WTC11 (cell line): ENCODE measurements around the gene GALNTL6. TPM values are rescaled to one million over a fixed set of nuclear protein-coding genes. Genes with fewer than 3 reads are reported as not detected.

ENCODE experiments used
- ATAC-seq: fragments of 200-7000 bp; cut with Tn5 transposase; 2 replicates; pipeline ENCODE4 v1.10.0; 2021; ENCODE audit warnings: mild to moderate bottlenecking, moderate library complexity
- CTCF ChIA-PET: fragments of 300-600 bp; sonication (Branson Sonifier 250); formaldehyde crosslinking; loops from one replicate; lab custom pipeline; 2021; ENCODE audit warnings: antibody characterized with exemption; lab: Charles Lee
- POLR2A ChIA-PET: fragments of 350-600 bp; sonication (Branson Sonifier 250); formaldehyde crosslinking; loops from one replicate; lab custom pipeline; 2021; ENCODE audit warnings: antibody characterized with exemption; lab: Charles Lee
- DNase-seq: peaks from one replicate; pipeline ENCODE4 v3.0.0; 2021; ENCODE audit warnings: low spot score
- H3K27ac Mint-ChIP-seq: 2 replicates; pipeline ENCODE4 v1.8.0; 2021; ENCODE audit warnings: mixed read lengths
- H3K27me3 Mint-ChIP-seq: 2 replicates; pipeline ENCODE4 v1.8.0; 2021; ENCODE audit warnings: low read depth, mild to moderate bottlenecking, moderate library complexity, mixed read lengths
- H3K36me3 Mint-ChIP-seq: 2 replicates; pipeline ENCODE4 v1.8.0; 2021; ENCODE audit warnings: mixed read lengths
- H3K4me1 Mint-ChIP-seq: 2 replicates; pipeline ENCODE4 v1.8.0; 2022; ENCODE audit warnings: mixed read lengths
- H3K4me3 Mint-ChIP-seq: 2 replicates; pipeline ENCODE4 v1.8.0; 2021; ENCODE audit warnings: mild to moderate bottlenecking, moderate library complexity, mixed read lengths
- H3K9me3 Mint-ChIP-seq: 2 replicates; pipeline ENCODE4 v1.8.0; 2021; ENCODE audit warnings: mixed read lengths
- ATF1 ChIP-seq: sonication (generic); formaldehyde crosslinking; IDR thresholded peaks from 2 replicates; pipeline ENCODE4 v1.8.1; 2023; ENCODE audit warnings: mild to moderate bottlenecking, moderate library complexity, missing genetic modification reagents
- CREM ChIP-seq: sonication (generic); formaldehyde crosslinking; IDR thresholded peaks from 2 replicates; pipeline ENCODE4 v1.8.1; 2022; ENCODE audit warnings: mild to moderate bottlenecking, missing genetic modification reagents, moderate library complexity
- ELF4 ChIP-seq: sonication (generic); formaldehyde crosslinking; IDR thresholded peaks from 2 replicates; pipeline ENCODE4 v1.8.1; 2022; ENCODE audit warnings: low read depth, mild to moderate bottlenecking, moderate library complexity, missing genetic modification reagents
- EMX1 ChIP-seq: fragments of 250-450 bp; sonication (Bioruptor Pico); IDR thresholded peaks from 2 replicates; pipeline ENCODE4 v1.8.0; 2021; ENCODE audit warnings: mild to moderate bottlenecking
- ETV6 ChIP-seq: sonication (generic); formaldehyde crosslinking; IDR thresholded peaks from 2 replicates; pipeline ENCODE4 v1.8.1; 2022; ENCODE audit warnings: mild to moderate bottlenecking, missing genetic modification reagents
- GTF2I ChIP-seq: fragments of 250-450 bp; sonication (Bioruptor Pico); conservative IDR thresholded peaks from 2 replicates; pipeline ENCODE4 v1.4.0; 2021; ENCODE audit warnings: mild to moderate bottlenecking
- NFE2L1 ChIP-seq: sonication (generic); formaldehyde crosslinking; IDR thresholded peaks from 2 replicates; pipeline ENCODE4 v1.8.1; 2023; ENCODE audit warnings: missing genetic modification reagents
- NR3C1 ChIP-seq: sonication (generic); formaldehyde crosslinking; conservative IDR thresholded peaks from 2 replicates; pipeline ENCODE4 v1.8.1; 2023; ENCODE audit warnings: low read depth, mild to moderate bottlenecking, missing genetic modification reagents
- RELA ChIP-seq: sonication (generic); formaldehyde crosslinking; IDR thresholded peaks from 2 replicates; pipeline ENCODE4 v1.8.1; 2022; ENCODE audit warnings: missing genetic modification reagents, mild to moderate bottlenecking, borderline replicate concordance
- SP1 ChIP-seq: sonication (generic); formaldehyde crosslinking; conservative IDR thresholded peaks from 2 replicates; pipeline ENCODE4 v1.8.1; 2022; ENCODE audit warnings: missing genetic modification reagents
- TP53 ChIP-seq: sonication (generic); formaldehyde crosslinking; IDR thresholded peaks from 2 replicates; pipeline ENCODE4 v1.8.1; 2023; ENCODE audit warnings: mild to moderate bottlenecking, missing genetic modification reagents
- ZBTB21 ChIP-seq: sonication (generic); formaldehyde crosslinking; IDR thresholded peaks from 2 replicates; pipeline ENCODE4 v1.8.1; 2023; ENCODE audit warnings: mild to moderate bottlenecking, missing genetic modification reagents, borderline replicate concordance
- ZNF232 ChIP-seq: sonication (generic); formaldehyde crosslinking; IDR thresholded peaks from 2 replicates; pipeline ENCODE4 v1.8.0; 2022; ENCODE audit warnings: mild to moderate bottlenecking, missing genetic modification reagents
- ZNF396 ChIP-seq: fragments of 250-450 bp; sonication (Bioruptor Pico); IDR thresholded peaks from 2 replicates; pipeline ENCODE4 v1.8.0; 2021; ENCODE audit warnings: mild to moderate bottlenecking, moderate library complexity, borderline replicate concordance
- total RNA-seq: library from RNA; stranded (reverse); gene quantifications from 3 replicates; pipeline ENCODE4 v1.2.3, GENCODE V29; 2021
- TF ChIP-seq, protein P1 (sequence below): sonication (generic); formaldehyde crosslinking; IDR thresholded peaks from 2 replicates; pipeline ENCODE4 v1.8.1; 2023; ENCODE audit warnings: mild to moderate bottlenecking, moderate library complexity, missing genetic modification reagents
- TF ChIP-seq, protein P2 (sequence below): fragments of 250-450 bp; sonication (Bioruptor Pico); IDR thresholded peaks from 2 replicates; pipeline ENCODE4 v1.9.0; 2021; ENCODE audit warnings: moderate library complexity, mild to moderate bottlenecking, inconsistent platforms, borderline replicate concordance
- TF ChIP-seq, protein P3 (sequence below): sonication (generic); formaldehyde crosslinking; IDR thresholded peaks from 2 replicates; pipeline ENCODE4 v1.8.0; 2022; ENCODE audit warnings: missing genetic modification reagents
- TF ChIP-seq, protein P4 (sequence below): sonication (generic); formaldehyde crosslinking; conservative IDR thresholded peaks from 2 replicates; pipeline ENCODE4 v1.8.1; 2022; ENCODE audit warnings: mild to moderate bottlenecking, missing genetic modification reagents
- TF ChIP-seq, protein P5 (sequence below): sonication (generic); formaldehyde crosslinking; IDR thresholded peaks from 2 replicates; pipeline ENCODE4 v1.8.0; 2022; ENCODE audit warnings: mild to moderate bottlenecking, missing genetic modification reagents
- TF ChIP-seq, protein P6 (sequence below): sonication (generic); formaldehyde crosslinking; IDR thresholded peaks from 2 replicates; pipeline ENCODE4 v1.8.0; 2023; ENCODE audit warnings: missing genetic modification reagents, mild to moderate bottlenecking, borderline replicate concordance
- TF ChIP-seq, protein P7 (sequence below): fragments of 200-600 bp; IDR thresholded peaks from 2 replicates; pipeline ENCODE4 v1.8.0; 2022; ENCODE audit warnings: antibody characterized with exemption

The GALNTL6 gene
- total RNA-seq, 1 experiment from 2014 or later: 0.24 TPM

DNA sequence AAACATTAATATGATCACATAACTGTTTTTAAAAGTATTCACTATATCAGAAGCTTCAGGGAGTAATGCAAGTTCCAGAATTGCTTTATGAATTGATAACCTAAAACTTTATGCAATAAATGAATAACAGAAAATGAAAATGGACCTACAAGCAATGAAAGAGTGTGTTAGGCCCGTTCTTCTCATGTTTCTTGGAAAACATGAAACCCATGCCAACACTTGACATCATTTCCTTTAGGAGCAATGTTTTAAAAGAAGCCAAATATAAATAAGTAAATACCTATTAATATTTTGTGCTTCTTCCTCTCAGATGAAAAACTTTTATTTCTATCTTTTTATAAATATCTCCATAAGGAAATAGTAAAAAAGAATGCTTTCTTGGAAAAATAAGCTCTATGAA lies 1232.4 kb downstream of the GALNTL6 start:
- no peak overlapping the region for H3K4me3 Mint-ChIP-seq
- H3K9me3 Mint-ChIP-seq: peaks cover 23% of the 10 kb centered on the region
- no peak overlapping the region for H3K27ac Mint-ChIP-seq
- peaks cover 42% of the 10 kb centered on the region for H3K4me1 Mint-ChIP-seq
- H3K27me3 Mint-ChIP-seq: no peaks in the 10 kb centered on the region
- TF ChIP-seq, protein P1, sequence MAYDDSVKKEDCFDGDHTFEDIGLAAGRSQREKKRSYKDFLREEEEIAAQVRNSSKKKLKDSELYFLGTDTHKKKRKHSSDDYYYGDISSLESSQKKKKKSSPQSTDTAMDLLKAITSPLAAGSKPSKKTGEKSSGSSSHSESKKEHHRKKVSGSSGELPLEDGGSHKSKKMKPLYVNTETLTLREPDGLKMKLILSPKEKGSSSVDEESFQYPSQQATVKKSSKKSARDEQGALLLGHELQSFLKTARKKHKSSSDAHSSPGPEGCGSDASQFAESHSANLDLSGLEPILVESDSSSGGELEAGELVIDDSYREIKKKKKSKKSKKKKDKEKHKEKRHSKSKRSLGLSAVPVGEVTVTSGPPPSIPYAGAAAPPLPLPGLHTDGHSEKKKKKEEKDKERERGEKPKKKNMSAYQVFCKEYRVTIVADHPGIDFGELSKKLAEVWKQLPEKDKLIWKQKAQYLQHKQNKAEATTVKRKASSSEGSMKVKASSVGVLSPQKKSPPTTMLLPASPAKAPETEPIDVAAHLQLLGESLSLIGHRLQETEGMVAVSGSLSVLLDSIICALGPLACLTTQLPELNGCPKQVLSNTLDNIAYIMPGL (CRISPR knock-in tag): no peak
- TF ChIP-seq SP1 (CRISPR knock-in tag) (no peak), NFE2L1 (CRISPR knock-in tag) (no peak), ETV6 (CRISPR knock-in tag) (no peak), ATF1 (CRISPR knock-in tag) (no peak), ZNF396 (CRISPR knock-in tag) (no peak), GTF2I (CRISPR knock-in tag) (no peak), ZBTB21 (no peak)
- TF ChIP-seq, protein P2, sequence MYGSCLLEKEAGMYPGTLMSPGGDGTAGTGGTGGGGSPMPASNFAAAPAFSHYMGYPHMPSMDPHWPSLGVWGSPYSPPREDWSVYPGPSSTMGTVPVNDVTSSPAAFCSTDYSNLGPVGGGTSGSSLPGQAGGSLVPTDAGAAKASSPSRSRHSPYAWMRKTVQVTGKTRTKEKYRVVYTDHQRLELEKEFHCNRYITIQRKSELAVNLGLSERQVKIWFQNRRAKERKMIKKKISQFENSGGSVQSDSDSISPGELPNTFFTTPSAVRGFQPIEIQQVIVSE: no peak
- TF ChIP-seq, protein P3, sequence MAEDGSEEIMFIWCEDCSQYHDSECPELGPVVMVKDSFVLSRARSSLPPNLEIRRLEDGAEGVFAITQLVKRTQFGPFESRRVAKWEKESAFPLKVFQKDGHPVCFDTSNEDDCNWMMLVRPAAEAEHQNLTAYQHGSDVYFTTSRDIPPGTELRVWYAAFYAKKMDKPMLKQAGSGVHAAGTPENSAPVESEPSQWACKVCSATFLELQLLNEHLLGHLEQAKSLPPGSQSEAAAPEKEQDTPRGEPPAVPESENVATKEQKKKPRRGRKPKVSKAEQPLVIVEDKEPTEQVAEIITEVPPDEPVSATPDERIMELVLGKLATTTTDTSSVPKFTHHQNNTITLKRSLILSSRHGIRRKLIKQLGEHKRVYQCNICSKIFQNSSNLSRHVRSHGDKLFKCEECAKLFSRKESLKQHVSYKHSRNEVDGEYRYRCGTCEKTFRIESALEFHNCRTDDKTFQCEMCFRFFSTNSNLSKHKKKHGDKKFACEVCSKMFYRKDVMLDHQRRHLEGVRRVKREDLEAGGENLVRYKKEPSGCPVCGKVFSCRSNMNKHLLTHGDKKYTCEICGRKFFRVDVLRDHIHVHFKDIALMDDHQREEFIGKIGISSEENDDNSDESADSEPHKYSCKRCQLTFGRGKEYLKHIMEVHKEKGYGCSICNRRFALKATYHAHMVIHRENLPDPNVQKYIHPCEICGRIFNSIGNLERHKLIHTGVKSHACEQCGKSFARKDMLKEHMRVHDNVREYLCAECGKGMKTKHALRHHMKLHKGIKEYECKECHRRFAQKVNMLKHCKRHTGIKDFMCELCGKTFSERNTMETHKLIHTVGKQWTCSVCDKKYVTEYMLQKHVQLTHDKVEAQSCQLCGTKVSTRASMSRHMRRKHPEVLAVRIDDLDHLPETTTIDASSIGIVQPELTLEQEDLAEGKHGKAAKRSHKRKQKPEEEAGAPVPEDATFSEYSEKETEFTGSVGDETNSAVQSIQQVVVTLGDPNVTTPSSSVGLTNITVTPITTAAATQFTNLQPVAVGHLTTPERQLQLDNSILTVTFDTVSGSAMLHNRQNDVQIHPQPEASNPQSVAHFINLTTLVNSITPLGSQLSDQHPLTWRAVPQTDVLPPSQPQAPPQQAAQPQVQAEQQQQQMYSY (CRISPR knock-in tag): no peak
- TF ChIP-seq, protein P4, sequence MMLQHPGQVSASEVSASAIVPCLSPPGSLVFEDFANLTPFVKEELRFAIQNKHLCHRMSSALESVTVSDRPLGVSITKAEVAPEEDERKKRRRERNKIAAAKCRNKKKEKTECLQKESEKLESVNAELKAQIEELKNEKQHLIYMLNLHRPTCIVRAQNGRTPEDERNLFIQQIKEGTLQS (CRISPR knock-in tag): no peak
- peaks cover 2% of the 10 kb centered on the region for H3K36me3 Mint-ChIP-seq
- DNase-seq (no peak), ATAC-seq (no peak)
- CTCF ChIA-PET: interaction anchor here (1.4 kb wide), 1 partner anchor 256 kb away, joined by 3 read pairs; no protein-coding TSS in a partner anchor
- POLR2A ChIA-PET: no interaction called here

DNA sequence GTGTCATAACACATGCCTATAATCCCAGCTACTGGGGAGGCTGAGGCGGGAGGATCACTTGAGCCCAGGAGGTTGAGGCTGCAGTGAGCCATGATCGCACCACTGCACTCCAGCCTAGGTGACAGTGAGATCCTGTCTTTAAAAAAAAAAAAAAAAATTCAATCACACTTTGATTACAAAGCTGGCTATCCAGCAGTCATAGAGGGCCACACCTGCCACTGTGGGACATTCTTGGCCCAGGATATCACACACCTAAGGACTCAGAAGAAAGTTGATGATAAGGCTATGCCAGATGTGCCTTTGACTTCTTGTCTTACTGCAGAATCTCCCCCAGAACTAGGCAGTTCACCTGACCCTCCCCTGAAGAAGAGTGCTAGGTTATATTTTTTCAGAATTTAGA lies 1232.9 kb downstream of the GALNTL6 start:
- TF ChIP-seq, protein P2: no peak
- TF ChIP-seq ELF4 (CRISPR knock-in tag) (no peak), RELA (no peak), CREM (no peak), ZNF232 (no peak), TP53 (CRISPR knock-in tag) (no peak), NR3C1 (CRISPR knock-in tag) (no peak), EMX1 (CRISPR knock-in tag) (no peak)
- TF ChIP-seq, protein P5, sequence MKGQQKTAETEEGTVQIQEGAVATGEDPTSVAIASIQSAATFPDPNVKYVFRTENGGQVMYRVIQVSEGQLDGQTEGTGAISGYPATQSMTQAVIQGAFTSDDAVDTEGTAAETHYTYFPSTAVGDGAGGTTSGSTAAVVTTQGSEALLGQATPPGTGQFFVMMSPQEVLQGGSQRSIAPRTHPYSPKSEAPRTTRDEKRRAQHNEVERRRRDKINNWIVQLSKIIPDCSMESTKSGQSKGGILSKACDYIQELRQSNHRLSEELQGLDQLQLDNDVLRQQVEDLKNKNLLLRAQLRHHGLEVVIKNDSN (CRISPR knock-in tag): no peak
- TF ChIP-seq, protein P6, sequence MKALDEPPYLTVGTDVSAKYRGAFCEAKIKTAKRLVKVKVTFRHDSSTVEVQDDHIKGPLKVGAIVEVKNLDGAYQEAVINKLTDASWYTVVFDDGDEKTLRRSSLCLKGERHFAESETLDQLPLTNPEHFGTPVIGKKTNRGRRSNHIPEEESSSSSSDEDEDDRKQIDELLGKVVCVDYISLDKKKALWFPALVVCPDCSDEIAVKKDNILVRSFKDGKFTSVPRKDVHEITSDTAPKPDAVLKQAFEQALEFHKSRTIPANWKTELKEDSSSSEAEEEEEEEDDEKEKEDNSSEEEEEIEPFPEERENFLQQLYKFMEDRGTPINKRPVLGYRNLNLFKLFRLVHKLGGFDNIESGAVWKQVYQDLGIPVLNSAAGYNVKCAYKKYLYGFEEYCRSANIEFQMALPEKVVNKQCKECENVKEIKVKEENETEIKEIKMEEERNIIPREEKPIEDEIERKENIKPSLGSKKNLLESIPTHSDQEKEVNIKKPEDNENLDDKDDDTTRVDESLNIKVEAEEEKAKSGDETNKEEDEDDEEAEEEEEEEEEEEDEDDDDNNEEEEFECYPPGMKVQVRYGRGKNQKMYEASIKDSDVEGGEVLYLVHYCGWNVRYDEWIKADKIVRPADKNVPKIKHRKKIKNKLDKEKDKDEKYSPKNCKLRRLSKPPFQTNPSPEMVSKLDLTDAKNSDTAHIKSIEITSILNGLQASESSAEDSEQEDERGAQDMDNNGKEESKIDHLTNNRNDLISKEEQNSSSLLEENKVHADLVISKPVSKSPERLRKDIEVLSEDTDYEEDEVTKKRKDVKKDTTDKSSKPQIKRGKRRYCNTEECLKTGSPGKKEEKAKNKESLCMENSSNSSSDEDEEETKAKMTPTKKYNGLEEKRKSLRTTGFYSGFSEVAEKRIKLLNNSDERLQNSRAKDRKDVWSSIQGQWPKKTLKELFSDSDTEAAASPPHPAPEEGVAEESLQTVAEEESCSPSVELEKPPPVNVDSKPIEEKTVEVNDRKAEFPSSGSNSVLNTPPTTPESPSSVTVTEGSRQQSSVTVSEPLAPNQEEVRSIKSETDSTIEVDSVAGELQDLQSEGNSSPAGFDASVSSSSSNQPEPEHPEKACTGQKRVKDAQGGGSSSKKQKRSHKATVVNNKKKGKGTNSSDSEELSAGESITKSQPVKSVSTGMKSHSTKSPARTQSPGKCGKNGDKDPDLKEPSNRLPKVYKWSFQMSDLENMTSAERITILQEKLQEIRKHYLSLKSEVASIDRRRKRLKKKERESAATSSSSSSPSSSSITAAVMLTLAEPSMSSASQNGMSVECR (CRISPR knock-in tag): no peak
- TF ChIP-seq, protein P7, sequence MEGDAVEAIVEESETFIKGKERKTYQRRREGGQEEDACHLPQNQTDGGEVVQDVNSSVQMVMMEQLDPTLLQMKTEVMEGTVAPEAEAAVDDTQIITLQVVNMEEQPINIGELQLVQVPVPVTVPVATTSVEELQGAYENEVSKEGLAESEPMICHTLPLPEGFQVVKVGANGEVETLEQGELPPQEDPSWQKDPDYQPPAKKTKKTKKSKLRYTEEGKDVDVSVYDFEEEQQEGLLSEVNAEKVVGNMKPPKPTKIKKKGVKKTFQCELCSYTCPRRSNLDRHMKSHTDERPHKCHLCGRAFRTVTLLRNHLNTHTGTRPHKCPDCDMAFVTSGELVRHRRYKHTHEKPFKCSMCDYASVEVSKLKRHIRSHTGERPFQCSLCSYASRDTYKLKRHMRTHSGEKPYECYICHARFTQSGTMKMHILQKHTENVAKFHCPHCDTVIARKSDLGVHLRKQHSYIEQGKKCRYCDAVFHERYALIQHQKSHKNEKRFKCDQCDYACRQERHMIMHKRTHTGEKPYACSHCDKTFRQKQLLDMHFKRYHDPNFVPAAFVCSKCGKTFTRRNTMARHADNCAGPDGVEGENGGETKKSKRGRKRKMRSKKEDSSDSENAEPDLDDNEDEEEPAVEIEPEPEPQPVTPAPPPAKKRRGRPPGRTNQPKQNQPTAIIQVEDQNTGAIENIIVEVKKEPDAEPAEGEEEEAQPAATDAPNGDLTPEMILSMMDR: no peak
- no peak overlapping the region for H3K4me3 Mint-ChIP-seq
- H3K27ac Mint-ChIP-seq: no peak overlapping the region
- peaks cover 23% of the 10 kb centered on the region for H3K9me3 Mint-ChIP-seq
- ChIA-PET POLR2A (no interaction called here), CTCF (interaction anchor here (1.4 kb wide), 1 partner anchor 256 kb away, joined by 3 read pairs; no protein-coding TSS in a partner anchor)
- peaks cover 41% of the 10 kb centered on the region for H3K4me1 Mint-ChIP-seq
- peaks cover 2% of the 10 kb centered on the region for H3K36me3 Mint-ChIP-seq
- no peaks in the 10 kb centered on the region for H3K27me3 Mint-ChIP-seq
- no peak for ATAC-seq
- DNase-seq: no peak
